ENCODE results near the gene C20orf144.
"Not testable (repeated sequence)": the region's sequence is repeated elsewhere in the genome, so short reads cannot be mapped to it uniquely, and the experiment has no call there.

The C20orf144 gene

GRCh38 chr20:33662172-33662571 is at the start of gene C20orf144:
Gene C20orf144, plus strand, starts transcription at chr20:33662327. Its CDS starts 19 bp downstream, at chr20:33662346.
- no peak for DNase-seq (ENCODE audit: low read depth)

GRCh38 chr20:33621717-33622400 is 40.3 kb upstream of the C20orf144 start:
- no peak for DNase-seq (ENCODE audit: low read depth)

GRCh38 chr20:33622705-33623365 is 39.3 kb upstream of the C20orf144 start:
- DNase-seq (ENCODE audit: low read depth), result no peak

GRCh38 chr20:33624399-33624798 is 37.7 kb upstream of the C20orf144 start:
- DNase-seq (ENCODE audit: low read depth), result no peak

- DNase-seq (ENCODE audit: low read depth), result no peak
Observed at GRCh38 chr20:33626190-33626589, 35.9 kb upstream of the C20orf144 start.

- DNase-seq (ENCODE audit: low read depth), result no peak
Observed at GRCh38 chr20:33627577-33628216, 34.4 kb upstream of the C20orf144 start.

GRCh38 chr20:33629533-33629932 is 32.6 kb upstream of the C20orf144 start:
- no peak for DNase-seq (ENCODE audit: low read depth)

- DNase-seq (ENCODE audit: low read depth), result no peak
Observed at GRCh38 chr20:33629979-33630378, 32.1 kb upstream of the C20orf144 start.

- DNase-seq (ENCODE audit: low read depth), result no peak
Observed at GRCh38 chr20:33630507-33630906, 31.6 kb upstream of the C20orf144 start.

- not testable (repeated sequence) for DNase-seq (ENCODE audit: low read depth)
Observed at GRCh38 chr20:33631910-33632309, 30.2 kb upstream of the C20orf144 start.

- DNase-seq (ENCODE audit: low read depth), result no peak
Observed at GRCh38 chr20:33635341-33635740, 26.8 kb upstream of the C20orf144 start.

GRCh38 chr20:33636776-33637175 is 25.4 kb upstream of the C20orf144 start:
- DNase-seq (ENCODE audit: low read depth), result no peak

GRCh38 chr20:33640287-33640686 is 21.8 kb upstream of the C20orf144 start:
- no peak for DNase-seq (ENCODE audit: low read depth)

- DNase-seq (ENCODE audit: low read depth), result no peak
Observed at GRCh38 chr20:33644313-33645071, 17.6 kb upstream of the C20orf144 start.

GRCh38 chr20:33645072-33645358 is 17.1 kb upstream of the C20orf144 start:
- DNase-seq (ENCODE audit: low read depth), result no peak

- DNase-seq (ENCODE audit: low read depth), result no peak
Observed at GRCh38 chr20:33645396-33645795, 16.7 kb upstream of the C20orf144 start.

GRCh38 chr20:33646191-33646590 is 15.9 kb upstream of the C20orf144 start:
- DNase-seq (ENCODE audit: low read depth), result no peak

GRCh38 chr20:33646959-33647602 is 15.0 kb upstream of the C20orf144 start:
- not testable (repeated sequence) for DNase-seq (ENCODE audit: low read depth)

- no peak for DNase-seq (ENCODE audit: low read depth)
Observed at GRCh38 chr20:33647603-33648395, 14.3 kb upstream of the C20orf144 start.

- no peak for DNase-seq (ENCODE audit: low read depth)
Observed at GRCh38 chr20:33648396-33649004, 13.6 kb upstream of the C20orf144 start.

- no peak for DNase-seq (ENCODE audit: low read depth)
Observed at GRCh38 chr20:33649201-33649681, 12.9 kb upstream of the C20orf144 start.
